ENCODE results near the gene ATXN7. TPM values are rescaled to one million over a fixed set of nuclear protein-coding genes. Genes with fewer than 3 reads are reported as not detected.

ATXN7 gene
- total RNA-seq, 2 experiments from 2014 or later, result 15.2 to 35.2 TPM

GRCh38 chr3:63911873-63912767 lies 48.5 kb downstream of the ATXN7 start, which contains the start of gene SCAANT1:
SCAANT1 (minus strand) TSS chr3:63912383.
- ChIA-PET CTCF (ENCODE audit: unreplicated experiment) (no interaction called here), POLR2A (interaction anchor here (0.7 to 0.9 kb wide), 2 partner anchors 16 to 36 kb away, joined by 3 read pairs; no protein-coding TSS in a partner anchor)
- Histone ChIP-seq H3K27ac (ENCODE audit: low read depth, low read length, poor library complexity, severe bottlenecking) (peak within 1 kb of the TSS; percentile 75), H2AFZ (ENCODE audit: low read length) (peak within 1 kb of the TSS; percentile 84), H3K4me3 (ENCODE audit: low read depth, low read length, poor library complexity, severe bottlenecking) (peak within 1 kb of the TSS; percentile 82), H3K9me3 (ENCODE audit: low read length) (0 out of 2 replicates have a peak, but pooled peaks cover 2% of the 10 kb centered on the region), H3K9me2 (ENCODE audit: insufficient read depth, low read length) (no peaks in the 10 kb centered on the region), H3K4me1 (ENCODE audit: insufficient read depth, low read length, poor library complexity, severe bottlenecking) (peaks cover 25% of the 10 kb centered on the region), H4K20me1 (ENCODE audit: insufficient read depth, low read length) (peaks cover 9% of the 10 kb centered on the region), H3K4me2 (ENCODE audit: low read length) (peak within 1 kb of the TSS; percentile 87), H3K79me2 (ENCODE audit: insufficient read depth, low read depth, low read length) (peaks cover 18% of the 10 kb centered on the region; the same call in 1 of the 2 replicates), H3K36me3 (ENCODE audit: insufficient read depth, low read length) (peaks cover 39% of the 10 kb centered on the region)
- intact Hi-C loops (cut with micrococcal nuclease; ENCODE audit: unreplicated experiment), result loop anchor here (2.0 to 5.0 kb wide), 3 partner anchors 41 to 80 kb away; partner anchors contain the start of genes ATXN7 and THOC7
- DNase-seq (ENCODE audit: low spot score), result peak; percentile 82
- no TSS peak for BruUV-seq (replicated peaks)
- TF ChIP-seq CTCF (conservative IDR thresholded peaks at IDR 0.05; ENCODE audit: low read length) (0 out of 2 replicates have a peak, but pooled peaks have one; percentile 6), EZH2phosphoT487 (IDR thresholded peaks at IDR 0.05; ENCODE audit: borderline replicate concordance, low read depth, low read length) (no peak)

GRCh38 chr3:63912768-63913588 lies 49.3 kb downstream of the ATXN7 start:
- intact Hi-C loops (cut with micrococcal nuclease; ENCODE audit: unreplicated experiment), result loop anchor here (2.0 to 5.0 kb wide), 3 partner anchors 42 to 79 kb away; partner anchors contain the start of genes ATXN7 and THOC7
- BruUV-seq (replicated peaks), result no TSS peak
- H3K79me2 ChIP-seq (ENCODE audit: insufficient read depth, low read depth, low read length), result peaks cover 24% of the 10 kb centered on the region; the same call in 1 of the 2 replicates

More at GRCh38 chr3:63912768-63913588, 49.3 kb downstream of the ATXN7 start:
- peaks cover 9% of the 10 kb centered on the region for H4K20me1 ChIP-seq (ENCODE audit: insufficient read depth, low read length)
- ChIA-PET POLR2A (interaction anchor here (0.9 kb wide), 1 partner anchor 15 kb away, joined by 3 read pairs; no protein-coding TSS in a partner anchor), CTCF (ENCODE audit: unreplicated experiment) (no interaction called here)
- TF ChIP-seq CTCF (conservative IDR thresholded peaks at IDR 0.05; ENCODE audit: low read length) (no peak), EZH2phosphoT487 (IDR thresholded peaks at IDR 0.05; ENCODE audit: borderline replicate concordance, low read depth, low read length) (no peak)
- H3K4me1 ChIP-seq (ENCODE audit: insufficient read depth, low read length, poor library complexity, severe bottlenecking), result peaks cover 30% of the 10 kb centered on the region
- H3K9me3 ChIP-seq (ENCODE audit: low read length), result 0 out of 2 replicates have a peak, but pooled peaks cover 6% of the 10 kb centered on the region
- peak overlapping the region; percentile 75 for H3K27ac ChIP-seq (ENCODE audit: low read depth, low read length, poor library complexity, severe bottlenecking)
- peaks cover 47% of the 10 kb centered on the region for H3K36me3 ChIP-seq (ENCODE audit: insufficient read depth, low read length)
- peak; percentile 33 for DNase-seq (ENCODE audit: low spot score)
- H3K4me3 ChIP-seq (ENCODE audit: low read depth, low read length, poor library complexity, severe bottlenecking), result peak overlapping the region; percentile 82
- peak overlapping the region; percentile 72 for H3K4me2 ChIP-seq (ENCODE audit: low read length)
- H3K9me2 ChIP-seq (ENCODE audit: insufficient read depth, low read length), result no peaks in the 10 kb centered on the region
- H2AFZ ChIP-seq (ENCODE audit: low read length), result no peak overlapping the region

Measured in OCI-LY7 (cell line).